OCI-LY7 (cell line): ENCODE results near the gene NGDN. TPM values are rescaled to one million over a fixed set of nuclear protein-coding genes. Genes with fewer than 3 reads are reported as not detected.

ENCODE experiments used
- BruUV-seq: library from RNA; stranded (reverse); fragments of 400-500 nt; replicated peaks from 2 replicates; lab custom pipeline; 2021; lab: Mats Ljungman, UMichigan
- CTCF ChIA-PET: fragments of 300-600 bp; sonication (Branson Sonifier 250); formaldehyde crosslinking; loops from one replicate; lab custom pipeline; 2022; ENCODE audit warnings: antibody characterized with exemption; ENCODE audit not compliant: unreplicated experiment; lab: Charles Lee
- POLR2A ChIA-PET: fragments of 300-600 bp; sonication (Branson Sonifier 250); formaldehyde crosslinking; loops from one replicate; lab custom pipeline; 2022; ENCODE audit warnings: antibody characterized with exemption; lab: Charles Lee
- DNase-seq: peaks from one replicate; pipeline ENCODE4 v3.0.0-alpha.2; 2015; ENCODE audit warnings: low spot score
- H2AFZ ChIP-seq: fragments of 200-600 bp; sonication (generic), shearing (Covaris generic); 2 replicates; pipeline ENCODE4 v1.6.1; 2014; ENCODE audit warnings: mild to moderate bottlenecking, antibody characterized with exemption, low read length, moderate library complexity
- H3K27ac ChIP-seq: fragments of 200-600 bp; sonication (generic); 2 replicates; pipeline ENCODE4 v1.5.1; 2014; ENCODE audit warnings: mixed run types, low read depth, mild to moderate bottlenecking, moderate library complexity, low read length, inconsistent platforms; ENCODE audit not compliant: poor library complexity, severe bottlenecking
- H3K36me3 ChIP-seq: fragments of 200-600 bp; sonication (generic); 2 replicates; pipeline ENCODE4 v1.6.1; 2014; ENCODE audit warnings: mild to moderate bottlenecking, antibody characterized with exemption, low read length, moderate library complexity, mixed read lengths; ENCODE audit not compliant: insufficient read depth
- H3K4me1 ChIP-seq: fragments of 200-600 bp; sonication (generic); 2 replicates; pipeline ENCODE4 v1.5.1; 2014; ENCODE audit warnings: mild to moderate bottlenecking, low read length; ENCODE audit not compliant: insufficient read depth, poor library complexity, severe bottlenecking
- H3K4me2 ChIP-seq: fragments of 200-600 bp; sonication (generic); 2 replicates; pipeline ENCODE4 v1.6.1; 2014; ENCODE audit warnings: mild to moderate bottlenecking, low read length
- H3K4me3 ChIP-seq: fragments of 200-600 bp; sonication (generic); 2 replicates; pipeline ENCODE4 v1.5.1; 2014; ENCODE audit warnings: mild to moderate bottlenecking, low read depth, low read length; ENCODE audit not compliant: poor library complexity, severe bottlenecking
- H3K79me2 ChIP-seq: fragments of 200-600 bp; sonication (generic); 2 replicates; pipeline ENCODE4 v1.6.1; 2016; ENCODE audit warnings: low read depth, mild to moderate bottlenecking, low read length, moderate library complexity, mixed read lengths; ENCODE audit not compliant: insufficient read depth
- H3K9me2 ChIP-seq: fragments of 200-600 bp; sonication (generic); 2 replicates; pipeline ENCODE4 v1.6.1; 2016; ENCODE audit warnings: mild to moderate bottlenecking, low read length, mixed read lengths; ENCODE audit not compliant: insufficient read depth
- H3K9me3 ChIP-seq: fragments of 200-600 bp; sonication (generic); 2 replicates; pipeline ENCODE4 v1.6.1; 2014; ENCODE audit warnings: mild to moderate bottlenecking, mixed run types, low read length, mixed read lengths
- H4K20me1 ChIP-seq: fragments of 200-600 bp; sonication (generic); 2 replicates; pipeline ENCODE4 v1.6.1; 2014; ENCODE audit warnings: mild to moderate bottlenecking, antibody characterized with exemption, low read length, moderate library complexity, mixed read lengths; ENCODE audit not compliant: insufficient read depth
- CTCF ChIP-seq: fragments of 200-600 bp; sonication (generic); conservative IDR thresholded peaks from 2 replicates; pipeline ENCODE4 v1.5.1; 2014; ENCODE audit warnings: mild to moderate bottlenecking, antibody characterized with exemption, low read length, moderate library complexity, mixed read lengths
- EZH2phosphoT487 ChIP-seq: fragments of 200-600 bp; sonication (generic); IDR thresholded peaks from 2 replicates; pipeline ENCODE4 v1.6.1; 2018; ENCODE audit warnings: low read depth, borderline replicate concordance, mild to moderate bottlenecking, mixed run types, antibody characterized with exemption, low read length, moderate library complexity, mixed read lengths
- intact Hi-C: fragments of 100-400 bp; cut with micrococcal nuclease; formaldehyde crosslinking; loops from one replicate; pipeline ENCODE4 v1.10.0; 2022; ENCODE audit not compliant: unreplicated experiment
- total RNA-seq, 2 experiments: library from RNA; depleted of rRNA in 1 of 2; stranded (reverse); fragments of >200 nt in 1 of 2; shearing (Covaris generic) in 1 of 2; gene quantifications; 2 replicates each; pipeline ENCODE4 v1.2.3, GENCODE V29; 2014 to 2022

The NGDN gene
- total RNA-seq, 2 experiments from 2014 or later, result 53.6 to 57.5 TPM

- Histone ChIP-seq H3K9me2 (no peaks in the 10 kb centered on the region), H3K36me3 (no peaks in the 10 kb centered on the region), H4K20me1 (no peaks in the 10 kb centered on the region), H3K79me2 (no peaks in the 10 kb centered on the region), H3K4me2 (no peak overlapping the region), H3K4me3 (no peak overlapping the region), H3K4me1 (peaks cover 4% of the 10 kb centered on the region), H3K27ac (no peak overlapping the region), H3K9me3 (no peaks in the 10 kb centered on the region), H2AFZ (no peak overlapping the region)
- TF ChIP-seq EZH2phosphoT487, result no peak
- TF ChIP-seq CTCF, result no peak
- ChIA-PET POLR2A (no interaction called here), CTCF (no interaction called here)
- intact Hi-C loops, result no loop called here
- DNase-seq, result no peak
- BruUV-seq, result no TSS peak
Measured at GRCh38 chr14:23513818-23514643, 44.5 kb downstream of the NGDN start.

- no TSS peak for BruUV-seq
- Histone ChIP-seq H3K4me2 (no peak overlapping the region), H3K79me2 (no peaks in the 10 kb centered on the region), H4K20me1 (no peaks in the 10 kb centered on the region), H3K27ac (no peak overlapping the region), H3K4me3 (no peak overlapping the region), H3K9me3 (no peaks in the 10 kb centered on the region), H3K36me3 (no peaks in the 10 kb centered on the region), H3K9me2 (no peaks in the 10 kb centered on the region), H3K4me1 (peaks cover 4% of the 10 kb centered on the region), H2AFZ (no peak overlapping the region)
- intact Hi-C loops, result no loop called here
- no peak for DNase-seq
- ChIA-PET POLR2A (no interaction called here), CTCF (no interaction called here)
- no peak for TF ChIP-seq CTCF
- TF ChIP-seq EZH2phosphoT487, result no peak
Measured at GRCh38 chr14:23514644-23514957, 45.1 kb downstream of the NGDN start.

GRCh38 chr14:23517650-23518326 lies 48.3 kb downstream of the NGDN start:
- Histone ChIP-seq H3K4me2 (no peak overlapping the region), H3K36me3 (no peaks in the 10 kb centered on the region), H4K20me1 (no peaks in the 10 kb centered on the region), H3K79me2 (no peaks in the 10 kb centered on the region), H3K9me2 (no peaks in the 10 kb centered on the region), H3K4me1 (no peaks in the 10 kb centered on the region), H2AFZ (no peak overlapping the region), H3K4me3 (no peak overlapping the region), H3K27ac (no peak overlapping the region), H3K9me3 (no peaks in the 10 kb centered on the region)
- ChIA-PET POLR2A (no interaction called here), CTCF (no interaction called here)
- TF ChIP-seq CTCF (no peak), EZH2phosphoT487 (no peak)
- no TSS peak for BruUV-seq
- intact Hi-C loops, result no loop called here
- DNase-seq, result no peak
